ENCODE data around the gene RADX.
A peak's percentile ranks its signal among the peaks of the same experiment; 100 is the strongest.

RADX gene

DNA sequence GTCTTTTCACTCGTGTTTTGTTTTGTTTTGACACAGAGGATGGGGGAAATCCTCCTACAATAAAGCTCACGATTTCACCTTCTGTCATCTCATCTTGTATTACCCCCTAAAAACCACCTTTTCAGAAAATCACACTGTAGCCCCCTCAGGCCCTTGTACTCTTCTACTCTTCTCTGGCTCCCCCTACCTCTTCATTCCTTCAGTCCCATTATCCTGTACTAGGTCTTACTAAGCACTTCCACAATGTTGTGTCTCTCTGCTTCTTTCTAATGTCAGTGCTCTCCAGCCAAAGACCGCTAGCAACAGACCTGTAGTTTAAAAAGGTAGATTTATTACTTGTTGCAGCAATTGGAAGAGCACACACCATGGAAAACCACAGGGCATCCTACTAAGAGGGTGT, 84.7 kb downstream of the RADX start:
- DNase-seq = no peak

DNA sequence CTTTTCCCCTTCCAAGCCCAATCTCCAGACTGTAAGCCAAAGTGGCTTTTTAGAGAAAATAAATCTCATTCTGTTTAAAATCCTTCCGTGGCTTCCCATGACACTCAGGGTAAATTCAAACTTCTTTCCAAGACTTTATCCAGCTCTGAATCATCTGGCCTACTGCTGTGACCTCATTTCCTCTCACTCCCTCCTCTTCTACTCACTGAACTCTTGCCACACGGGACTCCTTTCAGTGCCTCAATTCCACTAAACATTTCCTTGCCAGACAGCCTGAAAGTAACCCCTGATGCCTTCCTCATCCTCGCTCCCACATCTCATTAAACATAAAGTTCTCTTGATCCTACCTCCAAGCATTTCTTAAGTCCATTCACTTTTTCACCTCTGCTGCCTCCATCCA, 86.9 kb downstream of the RADX start:
- DNase-seq = no peak

DNA sequence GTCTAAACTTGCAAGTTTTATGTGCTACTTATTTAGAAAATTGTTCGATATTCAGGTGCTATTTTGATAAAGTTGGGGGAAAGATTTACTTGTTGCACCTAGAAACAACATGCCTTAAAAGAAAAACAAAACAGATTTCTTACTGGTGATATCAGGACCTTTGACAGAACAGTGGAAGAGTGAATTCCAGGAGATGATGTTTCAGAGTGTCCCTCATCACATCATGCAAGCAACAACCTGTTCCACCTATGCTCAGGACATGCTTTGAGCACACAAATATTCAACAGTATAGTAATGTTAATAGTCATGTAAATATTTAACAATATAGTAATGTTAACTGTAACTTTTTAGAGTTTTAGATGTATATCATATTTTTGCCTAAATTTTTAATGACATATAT, 90.9 kb downstream of the RADX start:
- no peak for DNase-seq

DNA sequence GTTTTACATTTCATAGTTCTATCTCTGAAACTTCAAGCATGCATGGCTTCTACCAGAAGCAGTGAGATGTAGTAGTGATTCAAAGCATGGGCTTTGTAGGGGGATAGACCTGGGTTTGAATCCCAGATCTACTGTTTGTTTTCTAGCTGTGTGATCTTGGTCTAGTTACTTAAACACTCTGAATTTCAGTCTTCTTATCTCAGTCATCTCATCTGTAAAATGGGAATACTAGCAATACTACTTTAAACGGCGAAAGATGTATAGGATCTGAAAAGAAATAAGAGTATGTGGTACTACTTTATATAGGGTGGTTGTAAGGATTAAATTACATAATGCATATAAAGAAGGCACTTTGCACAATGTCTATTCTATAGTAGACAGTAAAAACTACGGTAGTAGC, 94.7 kb downstream of the RADX start:
- no peak for DNase-seq

DNA sequence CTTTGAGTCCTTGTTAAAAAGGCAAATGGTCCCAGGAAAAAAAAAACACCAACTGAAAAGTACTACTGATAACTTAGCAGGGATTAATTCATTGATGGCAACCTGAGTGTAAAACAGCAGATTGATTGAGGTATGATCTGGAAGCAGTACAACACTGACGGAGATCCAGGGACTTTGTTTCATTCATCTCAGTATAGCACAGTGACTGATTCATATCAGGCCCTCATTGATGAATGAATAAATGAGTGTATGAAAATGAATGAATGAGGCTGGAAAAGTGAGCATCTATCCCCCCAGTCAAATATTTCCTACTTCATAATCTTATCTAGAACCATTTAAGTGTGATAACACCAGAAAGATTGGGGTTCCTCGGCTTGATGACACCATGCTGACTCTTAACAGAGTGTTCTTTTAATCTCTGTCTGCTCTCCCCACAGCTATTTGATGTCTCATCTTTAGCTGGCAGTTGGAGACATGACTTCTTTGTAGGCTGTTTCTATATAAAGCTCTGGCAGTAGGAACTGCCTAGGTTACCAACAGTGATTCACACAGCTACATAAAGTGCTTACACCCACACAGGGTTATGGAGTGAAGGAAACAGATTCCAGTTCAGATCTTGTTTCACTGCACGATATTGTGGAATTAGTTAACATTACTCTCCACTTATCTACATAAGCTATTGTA, 96.1 kb downstream of the RADX start:
- peak; percentile 44 for DNase-seq

DNA sequence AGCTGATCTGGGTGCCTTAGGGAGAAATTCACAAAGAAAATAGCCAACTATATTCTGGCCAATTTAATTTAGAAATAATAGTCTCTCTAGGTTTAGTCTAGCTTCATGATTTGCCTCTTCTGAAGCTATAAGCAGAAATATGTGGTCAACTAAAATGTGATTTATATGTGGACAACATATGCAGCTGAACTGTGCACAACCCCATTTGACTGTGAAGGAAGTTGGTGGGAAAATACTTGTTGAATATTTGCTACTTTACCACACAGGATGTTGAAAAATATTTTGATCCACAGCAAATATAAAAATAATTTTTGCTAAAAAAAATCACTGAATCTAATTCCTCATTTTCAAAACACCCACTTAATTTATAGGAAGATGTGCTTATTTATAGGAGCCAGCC, 99.0 kb downstream of the RADX start:
- DNase-seq = no peak

DNA sequence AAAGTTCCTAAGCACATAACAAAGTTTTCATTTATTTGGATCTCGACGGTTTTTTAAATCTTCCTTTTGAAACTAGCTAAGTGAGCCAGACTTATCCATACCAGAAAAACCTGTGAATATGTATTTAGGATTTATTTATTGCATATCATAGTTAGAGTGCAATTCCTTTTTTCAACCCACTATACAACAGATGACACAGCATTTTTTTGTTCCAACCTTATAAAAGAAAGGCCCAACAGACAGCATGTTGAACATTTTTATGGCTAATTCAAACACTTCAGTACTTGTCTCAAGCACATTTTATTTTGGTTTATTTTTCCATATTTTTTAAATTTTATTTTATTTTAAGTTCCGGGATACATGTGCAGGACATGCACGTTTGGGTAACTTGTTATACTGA, 99.6 kb downstream of the RADX start:
- DNase-seq = no peak

DNA sequence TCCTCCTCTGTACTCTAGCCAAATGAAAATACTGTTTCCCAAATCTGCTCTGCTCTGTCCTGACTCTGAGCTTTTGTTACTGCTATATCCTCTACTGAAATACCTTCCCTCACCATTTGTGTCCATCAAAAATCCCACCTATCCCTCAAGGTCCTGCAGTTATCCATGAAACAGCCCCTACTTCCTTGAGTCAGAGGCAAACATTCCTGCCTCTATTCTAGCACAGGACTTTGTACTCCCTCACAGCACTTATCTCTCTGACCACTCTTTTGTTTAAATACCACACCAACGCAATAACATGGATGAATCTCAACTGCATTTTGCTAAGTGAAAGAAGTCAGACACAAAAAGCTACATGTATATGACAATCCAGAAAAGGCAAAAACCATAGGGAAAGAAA, 104.2 kb downstream of the RADX start:
- no peak for DNase-seq

DNA sequence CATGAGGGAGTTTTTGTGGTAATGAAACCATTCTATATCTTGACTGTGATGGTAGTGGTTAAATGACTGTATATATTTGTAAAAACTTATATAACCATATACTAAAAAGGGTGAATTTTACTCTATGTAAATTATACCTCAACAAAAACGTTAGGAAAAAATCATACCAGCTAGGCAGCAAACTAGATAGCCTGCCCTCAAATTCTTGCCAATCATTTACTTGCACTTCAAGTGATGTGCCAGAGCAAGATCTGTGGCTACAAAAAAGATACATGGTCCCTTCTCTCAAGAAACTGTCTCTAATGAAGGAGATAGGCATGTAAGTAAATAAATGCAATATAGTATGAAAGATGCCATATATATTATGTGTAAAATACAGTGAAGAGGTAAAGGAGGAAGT, 104.7 kb downstream of the RADX start:
- no peak for DNase-seq

DNA sequence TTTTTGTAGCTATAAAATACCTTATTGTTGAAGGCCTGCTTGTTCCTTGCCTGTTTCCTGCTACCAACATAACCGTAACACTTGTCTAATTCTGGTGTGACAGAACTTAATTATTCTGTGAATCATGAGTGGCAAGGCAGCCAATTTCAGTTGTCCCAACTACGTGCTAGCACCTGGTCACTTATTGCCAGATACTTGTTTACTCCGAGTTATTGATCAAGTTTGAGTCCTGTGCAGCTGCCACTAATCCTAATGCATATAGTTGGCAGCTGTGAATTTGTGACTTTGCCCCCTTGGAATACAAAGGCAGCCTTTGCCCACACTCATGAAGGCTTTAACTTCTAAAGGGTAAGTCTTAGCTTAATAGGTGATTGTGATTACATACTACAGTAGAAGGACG, 106.9 kb downstream of the RADX start:
- no peak for DNase-seq

DNA sequence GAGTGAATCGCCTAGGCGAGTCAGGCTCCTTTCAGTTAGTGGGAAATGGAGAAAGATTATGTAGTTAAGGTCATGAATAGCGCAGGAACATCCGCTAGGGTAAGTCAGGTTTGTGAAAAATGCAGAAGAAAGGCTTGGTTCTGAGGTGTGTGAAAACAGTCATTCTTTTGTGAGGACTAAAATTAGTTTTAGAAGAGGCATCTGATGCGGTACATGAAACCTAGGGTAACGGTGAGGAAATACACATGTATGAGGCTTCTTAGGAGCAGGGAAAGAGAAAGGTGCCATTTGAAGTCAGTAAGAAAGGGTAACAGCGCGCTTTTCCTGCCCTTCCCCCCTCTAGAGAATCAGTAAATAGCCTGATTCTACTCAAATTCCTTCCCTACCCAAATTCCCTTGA, 114.2 kb downstream of the RADX start:
- no peak for DNase-seq

DNA sequence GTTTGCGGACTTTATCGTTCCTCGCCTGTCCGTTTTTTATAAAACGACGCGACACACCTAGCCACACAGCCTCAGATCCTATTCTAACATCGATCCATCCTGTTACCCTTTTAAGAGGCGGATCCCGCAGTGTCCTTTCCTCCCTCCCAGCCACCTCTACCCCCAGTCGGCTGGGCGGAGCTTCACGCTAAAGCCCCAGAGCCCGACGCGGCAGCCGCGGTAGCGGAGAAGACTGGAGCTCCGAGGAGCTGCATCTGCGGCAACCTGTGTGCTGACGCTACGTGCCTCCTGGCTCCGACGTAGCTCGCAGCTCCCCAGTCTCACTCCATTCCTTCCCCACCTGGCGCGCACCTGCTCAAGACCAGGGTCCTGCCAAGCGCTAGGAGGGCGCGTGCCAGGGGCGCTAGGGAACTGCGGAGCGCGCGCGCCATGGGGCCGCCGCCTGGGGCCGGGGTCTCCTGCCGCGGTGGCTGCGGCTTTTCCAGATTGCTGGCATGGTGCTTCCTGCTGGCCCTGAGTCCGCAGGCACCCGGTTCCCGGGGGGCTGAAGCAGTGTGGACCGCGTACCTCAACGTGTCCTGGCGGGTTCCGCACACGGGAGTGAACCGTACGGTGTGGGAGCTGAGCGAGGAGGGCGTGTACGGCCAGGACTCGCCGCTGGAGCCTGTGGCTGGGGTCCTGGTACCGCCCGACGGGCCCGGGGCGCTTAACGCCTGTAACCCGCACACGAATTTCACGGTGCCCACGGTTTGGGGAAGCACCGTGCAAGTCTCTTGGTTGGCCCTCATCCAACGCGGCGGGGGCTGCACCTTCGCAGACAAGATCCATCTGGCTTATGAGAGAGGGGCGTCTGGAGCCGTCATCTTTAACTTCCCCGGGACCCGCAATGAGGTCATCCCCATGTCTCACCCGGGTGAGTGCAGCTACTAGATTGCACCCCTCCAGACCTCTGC, 115.0 kb downstream of the RADX start, which contains the start of gene RNF128:
RNF128 (plus strand) TSS at position 217 of the 953 bp plus-strand sequence; CDS start at position 430, 213 bp downstream.
- DNase-seq = no peak

DNA sequence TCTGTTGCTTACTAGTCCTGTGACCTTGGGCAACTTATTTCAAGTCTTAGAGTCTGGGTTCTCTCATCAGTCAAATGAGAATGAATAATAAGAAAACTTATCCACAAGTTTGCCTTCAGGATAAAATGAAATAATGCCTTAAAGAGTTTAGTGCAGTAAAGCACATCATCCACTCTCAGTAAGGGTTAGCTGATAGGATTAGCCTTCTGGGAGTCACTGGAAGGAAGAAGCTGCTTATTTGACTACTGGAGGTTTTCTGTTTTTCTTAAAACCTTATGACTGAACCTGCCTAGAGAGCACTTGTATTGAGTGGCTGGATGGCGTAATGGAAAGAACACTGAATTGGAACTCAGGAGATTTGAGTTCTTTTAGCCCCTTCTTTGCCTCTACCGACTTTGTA, 116.6 kb downstream of the RADX start:
- DNase-seq = no peak

Data from inflammatory macrophage treated with lipopolysaccharide for 4 hours (primary cell).